Transverse colon (tissue), 4 donors: ENCODE data around the gene GSDMA. TPM values are rescaled to one million over a fixed set of nuclear protein-coding genes. Genes with fewer than 3 reads are reported as not detected.

ENCODE experiments used
- DNase-seq: peaks from one replicate; pipeline ENCODE4 v3.0.0-alpha.2; 2019
- H3K27ac ChIP-seq, 4 donors: fragments of 200-600 bp; sonication (generic); 2 replicates each; pipeline ENCODE4 v1.5.1; 2016 to 2018; ENCODE audit warnings: inconsistent platforms in 4 of 4
- H3K27me3 ChIP-seq: fragments of 200-600 bp; sonication (generic); 2 replicates; pipeline ENCODE4 v1.5.1; 2017; ENCODE audit warnings: inconsistent platforms
- H3K36me3 ChIP-seq, 4 donors: fragments of 200-600 bp; sonication (generic); 2 replicates each; pipeline ENCODE4 v1.5.1; 2017 to 2019; ENCODE audit warnings: inconsistent platforms in 4 of 4
- H3K4me1 ChIP-seq, 4 donors: fragments of 200-600 bp; sonication (generic); 2 replicates each; pipeline ENCODE4 v1.5.1; 2017 to 2020; ENCODE audit warnings: inconsistent platforms in 4 of 4
- H3K4me3 ChIP-seq, 4 donors: fragments of 200-600 bp; sonication (generic); 1 replicate in 1 of 4; 2 replicates in 3 of 4; pipeline versions ENCODE4 v1.5.1 to v1.6.1; 2017 to 2019; ENCODE audit warnings: inconsistent platforms in 4 of 4
- H3K9me3 ChIP-seq, 2 donors: fragments of 200-600 bp; sonication (generic); 2 replicates each; pipeline ENCODE4 v1.5.1; 2017 to 2019; ENCODE audit warnings: inconsistent platforms in 2 of 2
- EP300 ChIP-seq: sonication (generic); formaldehyde crosslinking; IDR thresholded peaks from one replicate; pipeline ENCODE4 v1.6.1; 2017; ENCODE audit warnings: antibody characterized with exemption, low read depth
- POLR2A ChIP-seq: fragments of 450-650 bp; IDR thresholded peaks from one replicate; pipeline ENCODE4 v1.6.1; 2016; ENCODE audit warnings: antibody characterized with exemption, mild to moderate bottlenecking, moderate library complexity
- POLR2AphosphoS5 ChIP-seq, 3 donors: sonication (generic); formaldehyde crosslinking; IDR thresholded peaks; one replicate each; pipeline ENCODE4 v1.6.1; 2016; ENCODE audit warnings: antibody characterized with exemption in 3 of 3
- WGBS, 2 donors: methylation state at CpG; one replicate each; pipeline ENCODE4 v1.1.5; 2018; ENCODE audit warnings: low coverage in 1 of 2; 5-methylcytosine and 5-hydroxymethylcytosine counted together
- in situ Hi-C, 4 donors: fragments of 200-750 bp; cut with MboI; loops; one replicate each; pipeline versions ENCODE4 v1.15.0 to v1.15.1; 2017; ENCODE audit warnings: low sequenced_read_pairs in 3 of 4, low pct_ligation_motif_present in 1 of 4, low pct_unique_long_range_greater_than_20kb in 1 of 4
- intact Hi-C: fragments of 100-400 bp; cut with DNase I; formaldehyde crosslinking; loops from one replicate; pipeline ENCODE4 v1.15.1; 2023; ENCODE audit warnings: low total_unique reads
- total RNA-seq, 4 donors: library from RNA; depleted of rRNA; stranded (reverse); fragments of >200 nt; gene quantifications; one replicate each; pipeline ENCODE4 v1.1.0, GENCODE V29; 2016
- TF ChIP-seq, protein P1 (sequence below), 5 experiments: fragments of 200-600 bp in 3 of 5; fragments of 450-650 bp in 2 of 5; sonication (generic) in 3 of 5; IDR thresholded peaks; 1 replicate in 2 of 5; 2 replicates in 3 of 5; pipeline ENCODE4 v1.5.1; 2016 to 2017; ENCODE audit warnings: antibody characterized with exemption in 5 of 5, inconsistent platforms in 3 of 5, mild to moderate bottlenecking in 2 of 5, moderate library complexity in 1 of 5

Gene GSDMA
- total RNA-seq, 4 donors from 2014 or later, result 3.7 TPM; not detected in 3

DNA sequence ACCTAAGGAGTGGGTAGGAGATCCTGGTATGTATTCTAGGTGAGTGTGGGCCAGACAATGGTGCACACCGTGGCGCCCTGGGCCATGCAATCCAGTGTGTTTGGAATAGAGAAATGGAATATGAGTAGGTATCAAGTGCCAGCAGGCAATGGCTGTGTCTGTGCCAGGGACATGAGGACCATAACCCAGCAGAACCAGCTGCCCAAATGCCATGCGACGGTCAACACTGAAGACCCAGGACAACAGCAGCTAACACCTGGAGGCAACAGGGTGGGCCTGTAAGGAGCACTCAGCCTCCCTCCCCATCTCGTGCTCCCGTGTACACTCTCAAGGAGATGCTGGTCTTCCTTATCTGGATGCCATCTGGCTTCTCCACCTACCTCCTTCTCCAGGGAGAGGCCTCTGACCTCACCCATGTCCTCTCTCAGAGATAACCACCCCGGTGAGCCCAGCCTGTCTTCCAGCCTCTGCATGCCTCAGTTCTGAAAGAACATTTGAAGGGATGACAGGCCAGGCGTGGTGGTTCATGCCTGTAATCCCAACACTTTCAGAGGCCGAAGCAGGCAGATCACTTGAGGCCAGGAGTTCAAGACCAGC lies 43.6 kb upstream of the GSDMA start:
- no peak for TF ChIP-seq EP300
- Histone ChIP-seq H3K4me3 (no peak overlapping the region), H3K27ac (peak overlapping the region; percentile 75 to 85 (median 80)), H3K36me3 (peaks cover 0 to 20% (median 6%) of the 10 kb centered on the region in 4 donors), H3K27me3 (no peaks in the 10 kb centered on the region), H3K4me1 (peaks cover 0 to 25% (median 12%) of the 10 kb centered on the region in 4 donors), H3K9me3 (no peaks in the 10 kb centered on the region)
- 96% methylated on average over 9 of the region's 9 CpGs; no CpG with 5 or more reads in 1 of the 2 donors for WGBS, 2 donors
- DNase-seq, result no peak
- in situ Hi-C loops, result no loop called here
- intact Hi-C loops, result no loop called here

DNA sequence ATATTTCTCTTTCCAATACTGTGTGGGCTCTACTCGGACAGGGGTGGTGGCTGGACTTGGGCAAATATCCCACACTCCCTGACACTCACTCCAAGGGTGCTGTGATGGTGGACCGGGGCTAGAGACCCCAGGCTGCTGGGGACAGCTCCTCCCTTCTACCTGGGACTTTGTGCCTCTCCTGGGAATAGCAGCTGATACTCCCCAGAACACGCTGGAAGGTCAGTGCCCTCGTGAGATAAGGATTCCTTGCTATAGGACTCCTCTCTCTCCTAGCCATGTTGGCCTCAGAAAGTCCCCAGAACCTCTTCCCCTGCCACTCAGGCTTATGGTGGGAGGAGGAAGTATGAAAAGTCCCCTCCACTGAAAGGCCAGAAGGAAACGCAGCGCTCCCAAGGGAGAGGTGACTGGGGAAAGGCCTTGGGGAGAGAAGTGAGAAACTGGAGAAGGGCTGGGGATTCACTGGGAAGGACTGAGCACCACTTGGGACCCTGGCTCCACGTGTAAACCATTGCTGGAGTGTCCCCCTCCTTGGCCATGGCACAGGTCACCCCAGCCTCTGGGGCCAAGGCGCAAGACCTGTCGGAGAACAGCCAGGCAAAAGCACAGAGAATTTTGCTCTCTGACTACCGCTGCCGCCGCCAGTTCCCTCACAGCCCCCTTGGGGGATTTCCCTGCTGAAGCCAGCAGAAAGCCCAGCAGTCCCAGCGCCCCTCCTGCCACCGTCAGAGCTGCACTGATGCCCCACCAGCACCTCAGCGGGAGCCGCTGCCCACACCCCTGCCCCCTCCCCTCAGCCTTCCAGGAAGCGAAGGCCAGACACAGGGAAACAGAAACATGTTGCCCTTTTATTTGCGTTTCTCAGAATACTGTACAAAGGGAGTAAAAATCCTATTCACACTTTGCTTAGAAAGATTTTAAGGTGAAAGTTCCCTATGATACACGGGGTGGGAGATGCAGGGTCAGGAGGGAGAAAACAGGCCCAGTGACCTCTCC lies 42.3 kb upstream of the GSDMA start:
- intact Hi-C loops (no loop called here), in situ Hi-C loops (no loop called here)
- peaks cover 0 to 20% (median 6%) of the 10 kb centered on the region in 4 donors for H3K36me3 ChIP-seq
- no peak overlapping the region for H3K27ac ChIP-seq
- WGBS, 2 donors, result 60 to 67% methylated on average over 1 to 18 of the region's 19 CpGs
- H3K4me3 ChIP-seq, result no peak overlapping the region
- no peaks in the 10 kb centered on the region for H3K9me3 ChIP-seq
- no peaks in the 10 kb centered on the region for H3K27me3 ChIP-seq
- DNase-seq, result no peak
- H3K4me1 ChIP-seq, result peaks cover 4 to 27% (median 17%) of the 10 kb centered on the region in 4 donors
- TF ChIP-seq POLR2A (no peak), EP300 (no peak), POLR2AphosphoS5 (IDR thresholded peaks at IDR 0.05) (no peak)
- TF ChIP-seq, protein P1, sequence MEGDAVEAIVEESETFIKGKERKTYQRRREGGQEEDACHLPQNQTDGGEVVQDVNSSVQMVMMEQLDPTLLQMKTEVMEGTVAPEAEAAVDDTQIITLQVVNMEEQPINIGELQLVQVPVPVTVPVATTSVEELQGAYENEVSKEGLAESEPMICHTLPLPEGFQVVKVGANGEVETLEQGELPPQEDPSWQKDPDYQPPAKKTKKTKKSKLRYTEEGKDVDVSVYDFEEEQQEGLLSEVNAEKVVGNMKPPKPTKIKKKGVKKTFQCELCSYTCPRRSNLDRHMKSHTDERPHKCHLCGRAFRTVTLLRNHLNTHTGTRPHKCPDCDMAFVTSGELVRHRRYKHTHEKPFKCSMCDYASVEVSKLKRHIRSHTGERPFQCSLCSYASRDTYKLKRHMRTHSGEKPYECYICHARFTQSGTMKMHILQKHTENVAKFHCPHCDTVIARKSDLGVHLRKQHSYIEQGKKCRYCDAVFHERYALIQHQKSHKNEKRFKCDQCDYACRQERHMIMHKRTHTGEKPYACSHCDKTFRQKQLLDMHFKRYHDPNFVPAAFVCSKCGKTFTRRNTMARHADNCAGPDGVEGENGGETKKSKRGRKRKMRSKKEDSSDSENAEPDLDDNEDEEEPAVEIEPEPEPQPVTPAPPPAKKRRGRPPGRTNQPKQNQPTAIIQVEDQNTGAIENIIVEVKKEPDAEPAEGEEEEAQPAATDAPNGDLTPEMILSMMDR (IDR thresholded peaks at IDR 0.05), result no peak

DNA sequence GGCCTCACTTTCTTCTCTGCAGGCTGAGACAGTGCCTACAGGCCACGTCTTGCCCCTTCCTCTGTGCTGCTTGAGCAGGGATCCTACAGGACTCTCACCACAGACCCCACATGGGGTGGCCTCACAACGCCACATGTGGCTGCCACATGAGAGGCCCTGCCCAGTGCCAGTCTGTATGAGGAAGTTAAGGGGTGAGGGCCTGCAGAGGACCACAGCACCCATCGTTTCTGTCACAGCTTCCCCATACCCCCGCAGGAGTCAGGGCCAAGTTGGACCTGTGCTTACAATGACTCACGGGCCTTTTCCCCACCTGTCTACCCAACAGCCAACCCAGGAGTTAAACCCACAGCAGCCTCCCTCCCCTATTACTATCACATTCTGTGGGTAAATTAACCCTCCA lies 41.5 kb upstream of the GSDMA start:
- peaks cover 11 to 27% (median 25%) of the 10 kb centered on the region in 4 donors for H3K4me1 ChIP-seq
- WGBS, 2 donors, result 59 to 80% methylated on average over 3 to 5 of the region's 5 CpGs
- H3K9me3 ChIP-seq, result no peaks in the 10 kb centered on the region
- in situ Hi-C loops, result no loop called here
- no peak overlapping the region for H3K27ac ChIP-seq
- H3K27me3 ChIP-seq, result no peaks in the 10 kb centered on the region
- intact Hi-C loops, result no loop called here
- H3K4me3 ChIP-seq, result no peak overlapping the region
- DNase-seq, result no peak
- peaks cover 0 to 20% (median 6%) of the 10 kb centered on the region in 4 donors for H3K36me3 ChIP-seq
- no peak for TF ChIP-seq EP300
- TF ChIP-seq, protein P1 (IDR thresholded peaks at IDR 0.05), result no peak
- TF ChIP-seq POLR2AphosphoS5 (IDR thresholded peaks at IDR 0.05), result no peak
- TF ChIP-seq POLR2A, result no peak

DNA sequence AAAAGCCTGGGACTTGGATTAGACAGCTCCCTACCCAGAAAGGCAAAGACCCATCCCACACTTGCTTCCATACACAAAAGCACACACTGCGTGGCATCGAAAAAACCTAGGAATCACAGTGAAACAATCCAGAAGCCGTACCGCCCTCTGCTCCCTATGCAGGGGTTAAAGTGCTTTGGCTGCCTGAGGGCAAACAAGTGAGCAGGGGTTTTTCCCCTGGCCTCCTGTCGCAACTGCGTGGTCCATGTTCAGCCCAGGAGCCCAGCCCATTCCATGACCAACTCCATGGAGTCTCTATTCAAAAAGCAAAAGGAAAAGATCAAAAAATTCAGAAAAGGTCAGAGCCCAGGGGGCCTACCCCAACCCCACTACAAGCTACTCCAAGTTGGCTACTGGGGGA lies 40.8 kb upstream of the GSDMA start:
- Histone ChIP-seq H3K27me3 (no peaks in the 10 kb centered on the region), H3K9me3 (no peaks in the 10 kb centered on the region), H3K36me3 (peaks cover 0 to 20% (median 6%) of the 10 kb centered on the region in 4 donors), H3K27ac (no peak overlapping the region), H3K4me3 (no peak overlapping the region), H3K4me1 (peaks cover 12 to 29% (median 25%) of the 10 kb centered on the region in 4 donors)
- intact Hi-C loops (no loop called here), in situ Hi-C loops (no loop called here)
- TF ChIP-seq EP300 (no peak), POLR2A (no peak), POLR2AphosphoS5 (IDR thresholded peaks at IDR 0.05) (no peak)
- TF ChIP-seq, protein P1 (IDR thresholded peaks at IDR 0.05), result no peak
- DNase-seq, result no peak
- 95% methylated on average over 6 of the region's 6 CpGs; no CpG with 5 or more reads in 1 of the 2 donors for WGBS, 2 donors
